Measurements from ENCODE around the gene CORO2B.

DNA sequence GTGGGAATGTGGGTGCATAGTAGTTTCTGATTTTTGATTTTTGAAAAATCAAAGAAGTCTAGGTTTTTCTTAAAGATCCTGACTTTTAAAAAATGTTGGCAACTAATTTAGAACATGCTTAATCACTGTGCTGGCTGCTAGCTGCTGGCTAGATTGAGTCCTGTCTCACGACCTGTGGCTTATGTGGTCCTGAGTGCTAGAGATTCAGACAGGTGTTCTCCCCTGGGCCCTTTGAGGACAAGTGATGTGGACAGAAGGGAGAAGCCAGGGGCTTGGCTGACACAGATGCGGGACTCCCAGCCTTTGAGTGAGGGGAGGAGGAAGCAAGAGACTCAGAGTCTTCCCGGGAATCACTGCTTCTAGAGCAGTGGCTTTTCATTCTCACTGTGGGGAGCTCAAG is 47.5 kb downstream of the CORO2B start:
- TF ChIP-seq EZH2 (IDR thresholded peaks at IDR 0.05) (no peak), EZH2phosphoT487 (IDR thresholded peaks at IDR 0.05) (no peak)
- TF ChIP-seq, protein P1, sequence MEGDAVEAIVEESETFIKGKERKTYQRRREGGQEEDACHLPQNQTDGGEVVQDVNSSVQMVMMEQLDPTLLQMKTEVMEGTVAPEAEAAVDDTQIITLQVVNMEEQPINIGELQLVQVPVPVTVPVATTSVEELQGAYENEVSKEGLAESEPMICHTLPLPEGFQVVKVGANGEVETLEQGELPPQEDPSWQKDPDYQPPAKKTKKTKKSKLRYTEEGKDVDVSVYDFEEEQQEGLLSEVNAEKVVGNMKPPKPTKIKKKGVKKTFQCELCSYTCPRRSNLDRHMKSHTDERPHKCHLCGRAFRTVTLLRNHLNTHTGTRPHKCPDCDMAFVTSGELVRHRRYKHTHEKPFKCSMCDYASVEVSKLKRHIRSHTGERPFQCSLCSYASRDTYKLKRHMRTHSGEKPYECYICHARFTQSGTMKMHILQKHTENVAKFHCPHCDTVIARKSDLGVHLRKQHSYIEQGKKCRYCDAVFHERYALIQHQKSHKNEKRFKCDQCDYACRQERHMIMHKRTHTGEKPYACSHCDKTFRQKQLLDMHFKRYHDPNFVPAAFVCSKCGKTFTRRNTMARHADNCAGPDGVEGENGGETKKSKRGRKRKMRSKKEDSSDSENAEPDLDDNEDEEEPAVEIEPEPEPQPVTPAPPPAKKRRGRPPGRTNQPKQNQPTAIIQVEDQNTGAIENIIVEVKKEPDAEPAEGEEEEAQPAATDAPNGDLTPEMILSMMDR (IDR thresholded peaks at IDR 0.05) = no peak

All from neural progenitor cell (in vitro differentiated cells).